DMS53 treated with DMSO at 0.1 percent for 48 hours (cell line): ENCODE data around the gene EXOSC10.
"Not testable (repeated sequence)": the region's sequence is repeated elsewhere in the genome, so short reads cannot be mapped to it uniquely, and the experiment has no call there.

Experiments
- DNase-seq: peaks from one replicate; lab custom pipeline; 2025; ENCODE audit not compliant: unreplicated experiment; lab: John Stamatoyannopoulos, UW

Gene EXOSC10

GRCh38 chr1:11019358-11019757 is 80.3 kb downstream of the EXOSC10 start:
- not testable (repeated sequence) for DNase-seq
